Effector CD8-positive, alpha-beta T cell (primary cell): ENCODE measurements around the gene SNRPD2.

Experiments used
- DNase-seq: peaks from one replicate; lab custom pipeline; 2025; lab: John Stamatoyannopoulos, UW

Gene SNRPD2

DNA sequence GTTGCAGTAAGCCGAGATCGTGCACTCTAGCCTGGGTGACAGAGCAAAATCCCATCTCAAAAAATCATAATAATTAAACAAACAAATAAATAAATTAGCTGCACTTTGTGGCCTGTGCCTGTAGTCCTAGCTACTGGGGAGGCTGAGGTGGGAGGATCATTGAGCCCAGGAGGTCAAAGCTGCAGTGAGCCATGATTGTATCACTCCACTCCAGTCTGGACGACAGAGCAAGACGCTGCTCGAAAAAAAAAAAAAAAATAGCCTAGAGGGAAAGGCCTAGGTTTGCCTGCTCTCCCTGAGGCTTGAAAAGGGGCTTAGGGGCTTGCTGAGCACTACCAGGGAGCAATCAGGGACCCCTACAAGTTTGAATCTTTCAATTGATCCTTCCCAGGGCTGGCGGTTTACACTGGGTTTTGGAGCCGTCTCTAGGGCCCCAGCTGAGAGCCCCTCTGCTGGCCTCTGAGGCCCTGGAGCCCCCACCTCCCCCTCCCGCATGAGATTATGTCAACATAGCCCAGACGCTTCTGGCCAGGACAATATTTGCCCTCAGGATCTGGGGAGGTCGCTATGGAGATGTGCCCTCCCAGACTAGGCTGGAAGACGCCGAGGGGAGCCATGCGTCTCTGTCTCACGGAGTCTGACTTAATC lies 34.1 kb downstream of the SNRPD2 start:
- DNase-seq = no peak

DNA sequence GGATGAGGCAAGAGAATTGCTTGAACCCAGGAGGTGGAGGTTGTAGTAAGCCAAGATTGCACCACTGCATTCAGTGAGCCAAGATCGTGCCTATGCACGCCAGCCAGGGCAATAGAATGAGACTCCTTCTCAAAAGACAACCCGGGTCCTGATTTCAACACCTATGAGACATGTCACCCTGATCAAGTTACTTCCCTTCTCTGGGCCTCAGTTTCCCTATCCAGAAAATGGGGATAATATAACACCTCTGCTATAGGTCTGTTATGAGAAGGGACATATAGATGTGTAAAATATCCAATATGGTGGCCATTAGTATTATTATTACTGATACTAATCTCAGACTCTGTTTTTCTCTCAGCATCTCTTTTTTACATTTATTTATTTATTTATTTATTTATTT lies 36.7 kb downstream of the SNRPD2 start:
- DNase-seq = no peak

DNA sequence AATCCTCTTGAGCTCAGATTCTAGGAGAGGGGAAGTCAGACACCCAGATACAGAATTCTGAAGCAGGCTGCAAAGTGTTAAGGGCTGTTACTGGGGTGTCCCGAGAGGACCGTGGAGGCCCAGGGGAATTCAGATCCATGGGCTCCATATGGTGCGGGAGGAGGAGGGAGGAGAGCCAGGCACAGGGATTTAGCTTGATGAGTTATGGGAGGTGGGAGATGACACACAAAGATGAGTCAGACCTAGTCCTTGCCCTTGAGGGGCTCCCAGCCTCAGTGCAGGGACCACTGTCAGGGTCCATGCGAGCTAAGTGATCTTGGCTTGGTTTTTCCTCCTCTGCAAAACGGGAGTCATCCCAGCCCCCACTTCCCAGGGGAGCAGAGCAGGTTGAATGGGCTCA lies 38.1 kb downstream of the SNRPD2 start:
- no peak for DNase-seq

DNA sequence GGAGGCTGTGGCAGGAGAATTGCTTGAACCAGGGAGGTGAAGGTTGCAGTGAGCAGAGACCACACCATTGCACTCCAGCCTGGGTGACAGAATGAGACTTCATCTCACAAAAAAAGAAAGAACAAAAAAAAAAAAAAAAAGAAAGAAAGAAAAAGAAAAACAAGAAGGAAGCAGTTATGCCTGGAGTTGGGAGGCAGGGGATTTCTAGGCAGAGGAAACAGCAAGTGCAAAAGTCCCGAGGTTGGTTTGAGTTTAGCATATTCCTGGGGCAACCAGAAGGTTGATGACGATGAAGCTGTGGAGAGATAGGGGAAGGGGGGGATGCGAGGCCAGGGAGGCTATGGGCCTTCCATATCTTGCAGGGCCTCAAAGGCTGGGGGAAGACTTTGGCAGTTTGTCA lies 41.0 kb downstream of the SNRPD2 start:
- no peak for DNase-seq

DNA sequence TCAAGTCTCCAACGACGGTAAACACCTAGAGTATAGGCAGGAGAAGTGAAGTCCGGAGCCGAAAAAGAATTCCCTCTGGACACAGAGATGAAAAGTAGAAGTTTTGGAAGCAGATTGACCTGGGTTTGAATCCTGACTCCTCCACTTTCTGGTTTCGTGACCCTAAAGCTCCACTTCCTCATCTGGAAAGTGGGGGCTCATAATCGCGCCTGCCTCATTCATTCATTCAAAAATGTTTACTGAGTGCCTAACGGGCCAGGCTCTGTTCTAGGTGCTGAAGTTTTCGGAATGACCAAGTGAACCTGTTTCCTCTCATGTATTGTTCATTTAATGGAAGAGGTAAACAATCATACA lies 45.4 kb downstream of the SNRPD2 start:
- DNase-seq = no peak

DNA sequence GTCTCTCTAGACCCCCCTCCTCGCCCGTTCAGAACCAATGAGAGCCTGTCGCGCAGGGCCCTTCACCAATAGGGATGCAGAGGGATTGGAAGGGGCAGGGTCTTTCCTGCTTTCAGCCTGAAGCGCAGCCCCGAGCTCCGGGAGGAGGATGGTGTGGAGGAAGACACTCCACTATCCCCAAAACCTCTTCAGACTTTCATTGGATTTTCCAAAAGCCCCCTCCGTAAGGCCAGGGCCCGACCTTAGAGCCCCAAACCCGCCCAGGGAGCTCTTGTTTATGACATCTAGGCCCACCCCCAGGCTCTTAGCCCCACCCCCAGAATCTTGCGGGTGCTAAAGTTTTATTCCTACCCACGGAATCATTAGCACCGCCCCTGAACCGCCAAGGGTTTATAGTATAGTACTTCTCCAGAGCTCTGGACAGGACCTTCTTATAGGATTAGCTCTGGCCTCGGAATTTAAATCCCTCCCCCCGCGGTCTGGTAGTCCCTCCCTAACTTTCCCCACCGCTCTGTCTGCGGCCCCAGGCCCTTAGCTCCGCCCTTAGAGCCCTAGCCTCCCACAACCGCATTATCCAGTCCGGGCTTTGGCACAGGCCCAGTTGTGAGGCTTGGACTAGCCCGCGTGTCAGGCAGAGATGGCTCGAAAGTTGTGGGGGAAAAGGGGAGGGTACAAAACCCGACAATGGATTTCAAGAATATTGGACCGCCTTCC lies 46.0 kb downstream of the SNRPD2 start:
- peak; percentile 63 for DNase-seq

DNA sequence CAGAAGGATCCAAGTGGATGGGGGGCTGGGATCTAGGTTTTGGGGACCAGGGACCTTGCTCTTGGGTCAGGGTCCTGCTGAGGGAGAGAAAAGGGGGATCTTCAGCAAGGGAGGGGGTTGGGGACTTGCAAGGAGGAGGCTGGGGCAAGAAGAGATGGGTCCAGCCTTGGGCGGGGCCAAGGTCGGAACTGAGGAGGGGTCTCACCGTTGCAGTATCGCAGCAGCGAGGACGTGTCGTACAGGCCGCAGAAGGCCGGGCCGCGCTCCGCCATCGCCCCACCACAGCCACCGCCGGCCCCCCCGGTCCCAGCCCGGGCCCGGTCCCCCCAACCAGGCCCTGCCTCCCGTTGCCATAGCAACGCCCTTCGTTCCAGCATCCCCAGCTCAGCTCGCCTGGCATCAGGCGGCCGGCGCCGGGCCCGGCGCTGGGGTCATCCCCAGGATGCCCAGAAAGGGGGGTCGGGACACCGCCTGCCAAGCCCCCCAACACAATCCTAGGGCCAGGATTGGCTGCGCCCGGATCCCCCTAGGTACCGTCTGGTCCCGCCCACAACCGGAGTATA lies 46.6 kb downstream of the SNRPD2 start:
- no peak for DNase-seq

DNA sequence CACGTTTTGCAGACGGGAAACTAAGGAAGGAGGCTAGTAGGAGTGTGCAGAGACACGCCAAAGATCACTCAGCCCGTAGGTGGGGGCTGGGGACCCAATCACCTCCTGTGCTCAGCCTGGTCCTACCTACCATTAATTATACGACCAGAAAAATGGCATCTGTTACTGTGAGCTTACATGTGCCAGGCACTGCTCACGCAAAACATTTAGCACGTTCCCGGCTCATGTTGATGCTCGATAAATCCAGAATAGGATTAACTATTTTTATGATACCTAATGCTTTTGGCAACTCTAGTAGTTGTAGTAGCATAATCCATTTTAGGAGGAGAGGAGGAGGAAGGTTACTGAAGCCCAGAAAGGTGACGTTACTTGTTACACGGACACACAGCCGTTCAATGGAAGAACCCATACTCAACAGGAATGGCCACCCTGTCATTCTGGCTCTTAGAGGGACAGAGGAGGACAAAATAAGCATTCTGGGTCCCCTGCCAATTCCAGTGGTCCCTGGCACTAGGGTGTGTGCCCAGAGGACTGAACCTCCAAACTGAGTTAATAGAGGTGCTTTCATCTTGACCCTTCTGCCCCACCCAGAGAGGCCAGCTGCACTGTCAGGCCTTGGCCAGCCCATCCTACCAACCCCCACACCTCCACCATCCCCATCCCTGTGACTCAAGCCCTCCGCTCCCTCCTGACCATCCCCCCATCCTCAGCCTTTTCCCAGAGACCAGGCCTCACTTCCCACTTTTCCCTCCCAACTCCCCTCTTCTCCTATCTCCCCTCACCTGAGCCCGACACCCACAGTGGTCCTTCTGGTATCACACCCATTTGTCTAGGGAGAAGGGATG lies 47.6 kb downstream of the SNRPD2 start:
- no peak for DNase-seq

DNA sequence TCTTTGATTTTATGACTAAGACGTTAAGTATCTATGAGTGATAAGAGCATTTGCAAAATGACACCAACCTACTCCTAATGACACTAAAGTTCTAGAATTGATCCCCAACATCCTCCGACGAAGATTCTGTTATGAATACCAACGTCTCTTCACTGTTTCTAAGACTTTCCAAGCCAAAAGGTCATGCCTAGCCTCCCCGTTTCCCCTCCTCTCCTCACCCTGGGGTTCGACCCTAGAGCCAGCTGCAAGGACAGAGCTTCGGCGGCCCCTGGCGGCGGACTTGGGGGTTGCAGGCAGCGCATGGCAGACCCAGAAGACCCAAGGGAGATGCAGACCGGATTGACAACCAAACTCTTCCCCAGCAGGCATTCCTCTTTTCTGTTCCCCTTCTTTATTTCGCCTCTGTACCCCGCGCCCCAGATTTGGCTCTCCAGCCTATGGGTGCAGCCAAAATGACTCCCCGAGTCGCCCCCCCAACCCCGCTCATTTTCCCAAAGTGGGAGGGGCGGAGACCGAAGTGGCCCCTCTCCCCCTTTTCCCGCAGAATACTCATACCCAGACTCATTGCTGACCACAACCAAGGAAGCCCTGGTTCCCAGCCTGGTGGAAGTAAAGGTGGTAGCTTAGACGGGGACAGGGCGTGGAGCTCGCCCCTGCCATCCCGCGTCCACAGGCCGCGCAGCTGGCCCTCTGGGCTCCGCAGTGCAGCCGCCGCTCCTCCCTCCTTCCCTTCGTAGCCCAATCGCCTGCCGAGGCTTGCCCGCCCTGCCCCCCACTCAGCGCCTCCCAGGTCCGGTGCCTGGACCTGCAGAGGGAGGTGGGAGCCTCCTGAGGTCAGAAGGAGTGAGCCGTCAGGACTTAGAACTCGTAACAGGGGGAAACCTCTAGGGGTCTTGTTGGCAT lies 48.5 kb downstream of the SNRPD2 start:
- peak; percentile 71 for DNase-seq

DNA sequence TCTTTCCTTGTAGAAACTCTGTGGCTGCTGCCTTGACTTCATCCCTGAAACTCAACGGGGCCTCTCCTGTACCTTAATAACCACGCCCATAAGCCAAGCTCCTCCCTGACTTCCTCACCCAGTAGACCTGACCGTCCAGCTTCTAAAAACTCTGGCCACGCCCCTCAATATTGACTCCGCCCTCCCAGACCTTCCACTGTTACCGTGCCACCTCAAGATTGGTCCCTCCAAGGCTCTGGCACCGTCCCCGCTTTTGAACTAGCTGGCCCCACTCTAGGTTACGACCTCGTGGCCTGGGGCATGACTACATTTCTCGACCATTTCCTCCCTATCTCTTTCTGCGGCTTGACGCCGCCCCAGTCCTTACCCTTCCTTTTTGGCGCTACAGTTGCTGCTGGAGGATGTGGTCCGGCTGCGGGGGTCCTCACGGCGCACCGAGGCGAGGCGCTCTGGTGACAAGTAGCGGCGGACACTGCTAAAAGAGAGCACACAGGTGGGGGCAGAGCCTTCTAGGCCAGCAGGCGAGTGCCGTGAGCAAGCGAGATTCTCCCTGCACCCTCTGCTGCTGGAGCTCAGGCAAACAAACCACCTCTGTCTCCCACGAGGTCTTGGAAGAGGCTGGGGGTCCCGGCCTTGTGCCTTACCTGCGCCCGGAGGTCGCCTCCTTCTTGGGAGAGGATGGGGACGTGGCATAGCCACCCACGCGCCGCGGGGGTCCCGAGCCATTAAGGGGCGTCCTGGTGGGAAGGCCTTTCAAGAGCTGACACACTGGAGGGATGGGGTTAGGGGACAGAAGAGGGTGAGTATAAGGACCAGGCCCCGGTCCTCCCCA lies 50.3 kb downstream of the SNRPD2 start:
- DNase-seq = peak; percentile 18

DNA sequence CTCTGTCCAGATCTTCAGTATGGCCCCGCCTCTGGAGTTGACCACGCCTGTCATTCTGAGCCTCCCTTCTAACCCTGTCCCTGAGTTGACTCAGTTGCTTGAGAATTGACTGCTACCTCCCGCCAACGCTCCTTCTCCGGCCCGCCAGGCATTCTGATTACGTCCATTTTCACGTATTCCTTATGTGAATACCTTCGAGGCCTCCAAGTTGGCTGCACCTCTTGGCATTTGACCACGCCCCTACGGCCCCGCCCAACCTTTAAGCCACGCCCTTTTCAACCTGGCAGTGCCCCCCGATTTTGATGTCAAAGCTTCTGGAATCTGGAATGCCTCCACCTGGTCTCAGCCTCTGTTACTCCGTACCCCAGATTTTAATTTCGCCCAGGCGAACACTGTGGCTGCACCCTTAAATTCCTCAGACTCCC lies 50.9 kb downstream of the SNRPD2 start:
- peak; percentile 12 for DNase-seq

DNA sequence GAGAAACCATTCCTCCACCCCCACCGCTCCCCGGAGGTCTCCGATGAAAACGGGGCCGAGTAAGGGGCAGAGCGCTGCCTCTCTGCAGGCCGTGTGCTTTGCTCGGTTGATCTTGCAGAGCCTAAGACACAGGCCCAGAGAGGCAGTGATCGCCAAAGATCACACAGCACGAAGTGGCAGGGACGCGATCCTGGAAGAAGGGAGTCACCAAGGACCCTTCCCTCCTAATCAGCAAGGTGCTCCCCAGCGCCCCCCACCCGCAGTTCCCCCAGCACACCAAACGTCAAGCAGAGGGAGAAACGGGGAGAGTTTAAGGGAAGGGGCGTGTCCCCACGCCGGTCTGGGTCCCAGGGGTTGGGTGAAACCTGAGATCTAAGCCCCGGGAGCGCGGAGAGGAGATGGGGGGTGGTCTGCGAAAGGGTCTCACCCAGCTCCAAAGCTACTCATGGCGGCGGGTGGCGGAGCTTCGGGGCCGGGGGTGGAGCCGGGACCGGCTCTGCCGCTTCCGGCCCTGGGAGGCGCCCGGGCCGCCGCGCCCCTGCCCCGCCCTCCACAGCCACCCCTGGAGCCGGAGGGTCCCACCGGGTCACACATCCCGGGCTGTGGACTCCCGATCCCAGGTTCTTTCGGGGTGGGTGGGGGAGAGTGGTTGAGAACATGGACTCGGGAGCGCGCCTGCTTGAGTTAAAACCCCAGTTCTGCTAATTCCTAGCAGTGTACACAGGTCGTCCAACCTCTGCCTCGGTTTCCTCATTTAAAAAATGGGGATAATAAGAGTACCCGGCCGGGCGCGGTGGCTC lies 52.6 kb downstream of the SNRPD2 start, which contains the start of gene EML2:
Gene EML2 (minus strand): TSS at position 468 of the 800 bp plus-strand sequence. CDS start 21 bp downstream, at position 447.
- peak; percentile 38 for DNase-seq

DNA sequence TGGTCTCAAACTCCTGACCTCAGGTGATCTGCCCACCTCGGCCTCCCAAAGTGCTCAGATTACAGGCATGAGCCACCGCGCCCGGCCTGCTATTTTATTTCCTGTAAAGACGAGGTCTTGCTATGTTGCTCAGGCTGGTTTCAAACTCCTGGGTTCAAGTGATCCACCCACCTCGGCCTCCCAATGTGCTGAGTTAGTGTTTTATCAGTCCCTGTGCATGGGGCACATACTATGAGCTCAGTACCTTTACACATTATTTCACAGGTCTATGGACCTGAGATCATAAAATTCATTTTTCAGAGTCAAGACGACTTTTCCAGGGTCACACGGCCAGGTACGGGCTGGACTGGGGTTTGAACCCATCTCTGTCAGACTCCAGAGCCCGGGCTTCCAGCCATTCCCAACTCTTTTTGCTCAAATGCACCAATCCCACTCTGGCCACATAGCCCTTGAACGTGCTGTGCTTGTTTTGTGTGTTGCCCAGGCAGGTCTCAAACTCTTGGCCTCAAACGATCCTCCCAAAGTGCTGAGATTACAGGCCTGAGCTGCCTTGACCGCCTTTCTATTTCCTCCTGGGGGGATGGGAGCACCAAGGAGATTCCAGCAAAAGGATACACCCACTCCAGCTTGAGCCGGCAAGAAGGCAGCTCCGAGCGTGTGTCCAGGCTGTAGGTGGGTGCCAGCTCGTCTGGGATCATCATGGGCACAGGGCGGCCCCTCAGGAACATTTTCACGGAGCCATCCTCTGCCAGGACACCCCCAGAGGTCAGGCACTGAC lies 53.7 kb downstream of the SNRPD2 start:
- no peak for DNase-seq
